Medulla oblongata (tissue), 1 donor: ENCODE data around the gene PKM.
A peak's percentile ranks its signal among the peaks of the same experiment; 100 is the strongest.

Experiments
- DNase-seq: peaks from one replicate; pipeline ENCODE4 v3.0.0-alpha.2; 2015; ENCODE audit errors: extremely low spot score

The PKM gene

GRCh38 chr15:72235298-72235697 lies 4.3 kb upstream of the PKM start:
- DNase-seq: no peak

GRCh38 chr15:72233769-72234168 lies 2.8 kb upstream of the PKM start:
- no peak for DNase-seq

- peak; percentile 59 for DNase-seq
These were observed 966 bp upstream of the PKM start for GRCh38 chr15:72231833-72232478.

GRCh38 chr15:72230197-72231065 lies 559 bp downstream of the PKM start:
- DNase-seq: peak; percentile 89

- DNase-seq: no peak
These were observed 1.1 kb downstream of the PKM start for GRCh38 chr15:72229947-72230196.

GRCh38 chr15:72229076-72229946 lies 1.7 kb downstream of the PKM start:
- DNase-seq: peak; percentile 29

GRCh38 chr15:72227720-72228119 lies 3.3 kb downstream of the PKM start:
- no peak for DNase-seq

GRCh38 chr15:72227192-72227586 lies 3.8 kb downstream of the PKM start:
- no peak for DNase-seq

GRCh38 chr15:72223278-72223677 lies 7.7 kb downstream of the PKM start:
- no peak for DNase-seq

- peak; percentile 30 for DNase-seq
These were observed 8.6 kb downstream of the PKM start for GRCh38 chr15:72222393-72222792.

- no peak for DNase-seq
These were observed 10.3 kb downstream of the PKM start for GRCh38 chr15:72220687-72221086.

GRCh38 chr15:72217216-72217615 lies 13.8 kb downstream of the PKM start:
- DNase-seq: no peak

GRCh38 chr15:72216079-72216478 lies 14.9 kb downstream of the PKM start:
- DNase-seq: no peak

- no peak for DNase-seq
These were observed 23.4 kb downstream of the PKM start for GRCh38 chr15:72207558-72208085.

GRCh38 chr15:72206677-72207000 lies 24.4 kb downstream of the PKM start:
- DNase-seq: no peak

GRCh38 chr15:72205896-72206676 lies 24.9 kb downstream of the PKM start:
- no peak for DNase-seq

GRCh38 chr15:72205273-72205672 lies 25.7 kb downstream of the PKM start:
- DNase-seq: no peak

GRCh38 chr15:72203507-72203837 lies 27.5 kb downstream of the PKM start:
- DNase-seq: peak; percentile 95

GRCh38 chr15:72202801-72203506 lies 28.0 kb downstream of the PKM start:
- DNase-seq: no peak

GRCh38 chr15:72202302-72202701 lies 28.7 kb downstream of the PKM start:
- DNase-seq: no peak

GRCh38 chr15:72201391-72201921 lies 29.5 kb downstream of the PKM start:
- no peak for DNase-seq
